GM08714 (cell line): ENCODE data around the gene DCDC2B.

ENCODE experiments used
- H3K4me3 ChIP-seq: fragments of 200-500 bp; sonication (Bioruptor generic); 2 replicates; pipeline ENCODE4 v1.5.1; 2014; ENCODE audit warnings: mild to moderate bottlenecking, low read length, inconsistent platforms
- ZNF274 ChIP-seq: IDR thresholded peaks from 2 replicates; pipeline ENCODE4 v1.6.1; 2012; ENCODE audit warnings: mild to moderate bottlenecking, low read depth, low read length

Gene DCDC2B

DNA sequence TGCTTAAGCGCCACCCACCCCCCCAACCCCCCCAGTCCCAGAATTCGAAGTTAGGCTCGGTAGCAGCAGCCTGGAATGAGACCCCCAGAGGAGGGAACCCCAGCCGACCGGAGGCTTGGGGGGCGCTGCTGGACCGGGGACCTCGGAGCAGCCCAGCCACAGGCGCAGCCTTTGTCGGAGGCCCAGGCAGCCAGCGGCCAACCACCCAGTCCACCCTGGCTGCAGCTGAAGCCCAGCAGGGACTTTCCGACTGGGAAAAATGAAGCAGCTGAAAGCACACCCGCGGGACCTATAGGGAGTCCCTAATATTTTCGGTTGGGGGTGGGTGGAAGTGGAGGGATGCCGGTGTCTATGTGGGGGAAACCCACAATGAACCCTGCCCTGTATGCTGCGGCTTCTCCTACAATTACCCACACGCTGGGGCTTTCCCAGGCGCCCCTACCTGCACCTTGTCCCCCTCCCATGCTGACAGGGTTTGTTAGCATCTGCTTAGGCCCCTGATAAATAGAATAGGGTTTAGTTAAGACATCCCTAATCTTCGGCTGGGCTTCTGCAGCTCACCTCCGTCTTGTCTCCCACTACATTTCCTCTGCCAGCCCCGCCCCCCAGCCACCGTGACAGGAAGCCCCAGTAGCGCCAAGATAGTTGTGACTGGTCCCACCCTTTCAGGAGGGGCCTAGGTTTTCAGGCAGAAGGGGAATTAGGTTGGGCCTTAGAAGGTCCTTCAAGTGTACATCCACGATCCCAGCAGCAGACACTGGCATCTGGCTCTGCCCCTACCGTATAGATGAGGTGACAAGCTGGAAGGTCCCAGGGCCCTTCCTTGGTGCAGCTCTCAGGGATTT lies 7.7 kb upstream of the DCDC2B start:
- TF ChIP-seq ZNF274, result no peak
- peak overlapping the region; percentile 65 for H3K4me3 ChIP-seq

DNA sequence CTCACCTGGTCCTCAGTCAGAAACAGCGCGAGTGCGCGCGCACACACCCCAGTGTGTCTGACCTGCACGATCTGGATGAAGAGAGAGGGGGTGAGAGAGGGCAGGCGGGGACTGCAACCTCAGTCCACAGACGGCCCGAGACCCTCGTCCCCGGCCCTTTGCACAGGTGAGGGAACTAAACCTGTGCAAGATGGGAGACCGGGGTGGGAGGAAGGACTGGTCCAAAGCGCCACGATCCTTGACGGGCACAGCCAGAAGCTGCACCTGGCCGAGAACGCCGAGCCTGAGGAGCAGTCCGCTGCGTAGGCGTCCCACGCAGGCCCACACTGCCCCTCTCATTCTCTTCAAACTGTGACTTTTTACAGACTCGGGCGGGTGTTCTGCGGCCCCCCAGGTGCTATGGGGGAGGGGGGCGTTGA lies 3.9 kb upstream of the DCDC2B start:
- H3K4me3 ChIP-seq, result peak overlapping the region; percentile 72; the same call in 1 of the 2 replicates
- TF ChIP-seq ZNF274, result no peak

- no peak for TF ChIP-seq ZNF274
Observed at GRCh38 chr1:32205401-32206370, 3.2 kb upstream of the DCDC2B start, which contains the start of gene IQCC. IQCC (plus strand) TSS chr1:32205671; CDS start chr1:32205682, 11 bp downstream.

GRCh38 chr1:32208469-32208868 lies 420 bp upstream of the DCDC2B start:
- no peak overlapping the region for H3K4me3 ChIP-seq
- TF ChIP-seq ZNF274, result no peak

More at GRCh38 chr1:32205401-32206370, 3.2 kb upstream of the DCDC2B start, which contains the start of gene IQCC:
- peak within 1 kb of the TSS; percentile 72 for H3K4me3 ChIP-seq

- no peak overlapping the region for H3K4me3 ChIP-seq
- TF ChIP-seq ZNF274, result no peak
Observed at GRCh38 chr1:32215629-32216480, 7.0 kb downstream of the DCDC2B start.

- TF ChIP-seq ZNF274, result no peak
- no peak overlapping the region for H3K4me3 ChIP-seq
Observed at GRCh38 chr1:32216566-32216965, 7.7 kb downstream of the DCDC2B start.

- H3K4me3 ChIP-seq, result no peak overlapping the region
- no peak for TF ChIP-seq ZNF274
Observed at GRCh38 chr1:32219022-32219421, 10.1 kb downstream of the DCDC2B start.

- TF ChIP-seq ZNF274, result no peak
- H3K4me3 ChIP-seq, result peak overlapping the region; percentile 78; the same call in 1 of the 2 replicates
Observed at GRCh38 chr1:32220746-32221580, 12.1 kb downstream of the DCDC2B start.

- no peak for TF ChIP-seq ZNF274
- H3K4me3 ChIP-seq, result peak overlapping the region; percentile 78
Observed at GRCh38 chr1:32221581-32221979, 12.7 kb downstream of the DCDC2B start.

DNA sequence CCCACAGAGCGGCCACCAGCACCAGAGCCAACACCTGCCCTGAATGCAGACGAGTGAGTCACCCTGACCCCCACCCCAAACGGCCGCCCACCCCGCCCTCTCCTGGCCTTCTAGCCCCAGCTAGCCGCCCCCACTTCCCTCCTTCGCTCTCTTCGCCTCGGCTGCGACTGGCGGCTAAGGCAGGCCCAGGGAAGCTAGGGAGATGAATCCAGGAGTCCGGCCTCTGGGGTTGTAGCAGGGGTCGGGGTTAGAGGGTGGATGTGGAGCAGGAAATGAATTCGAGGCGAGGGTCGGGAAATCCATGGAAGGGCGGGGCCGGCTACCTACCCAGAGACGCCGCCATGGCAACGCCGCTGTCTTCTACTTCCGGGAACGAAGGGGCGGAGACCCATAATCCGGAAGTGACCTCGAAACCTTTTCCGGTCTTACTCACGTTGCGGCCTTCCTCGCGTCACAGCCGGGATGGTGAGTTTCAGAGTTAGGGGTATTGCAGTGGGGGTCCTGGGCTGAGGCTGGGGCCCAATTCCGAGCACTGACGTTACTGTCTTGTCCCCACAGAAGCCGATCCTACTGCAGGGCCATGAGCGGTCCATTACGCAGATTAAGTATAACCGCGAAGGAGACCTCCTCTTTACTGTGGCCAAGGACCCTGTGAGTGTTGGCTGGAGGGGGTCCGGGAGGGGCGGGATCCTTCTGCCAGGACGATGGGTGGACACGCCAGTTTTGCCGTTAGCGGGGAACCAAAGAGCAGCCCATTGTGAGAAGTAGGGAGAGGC lies 13.3 kb downstream of the DCDC2B start, which contains the start of the genes EIF3I and TMEM234:
TSS of gene EIF3I (plus strand) at position 428 of the 776 bp plus-strand sequence. CDS start at position 463, 35 bp downstream.
TSS of gene TMEM234 (minus strand) at position 374 of the 776 bp plus-strand sequence. CDS start at position 343, 31 bp downstream.
- H3K4me3 ChIP-seq, result peak within 1 kb of the TSS; percentile 78
- no peak for TF ChIP-seq ZNF274

DNA sequence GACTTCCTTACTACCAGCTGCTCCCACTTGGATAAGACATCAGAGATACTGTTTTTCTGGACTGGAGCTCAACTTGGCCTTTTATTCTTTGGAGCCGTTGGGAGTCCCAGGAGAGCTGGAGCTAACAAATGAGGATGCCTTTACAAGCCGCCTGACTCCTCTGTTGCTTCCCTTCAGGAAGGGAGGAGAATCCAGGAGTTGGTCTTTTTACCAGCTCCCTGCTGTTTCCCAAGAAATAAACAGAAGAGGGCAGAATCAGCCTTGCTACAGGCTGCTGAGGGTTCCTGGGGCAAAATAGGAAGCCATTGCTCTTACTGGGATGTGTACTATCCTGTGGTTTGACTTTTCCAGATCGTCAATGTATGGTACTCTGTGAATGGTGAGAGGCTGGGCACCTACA lies 14.8 kb downstream of the DCDC2B start:
- TF ChIP-seq ZNF274, result no peak
- peak overlapping the region; percentile 78; the same call in 1 of the 2 replicates for H3K4me3 ChIP-seq

DNA sequence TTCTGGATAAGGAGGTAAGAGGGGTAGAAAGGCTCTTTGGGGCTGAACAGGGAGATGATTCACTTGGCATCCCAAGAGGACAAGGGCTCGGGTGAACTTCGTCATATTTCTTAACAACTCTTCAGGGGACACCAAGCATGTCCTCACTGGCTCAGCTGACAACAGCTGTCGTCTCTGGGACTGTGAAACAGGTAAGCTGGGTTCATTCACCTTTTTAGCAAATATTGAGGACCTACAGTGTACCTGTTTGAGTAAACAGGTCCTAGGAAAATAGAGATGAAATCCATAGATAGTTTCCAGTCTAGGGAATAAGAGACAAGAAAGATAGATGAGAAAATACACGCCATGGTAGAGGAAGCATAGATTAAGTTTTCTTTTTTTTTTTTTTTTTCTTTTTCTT lies 15.4 kb downstream of the DCDC2B start:
- TF ChIP-seq ZNF274, result no peak
- no peak overlapping the region for H3K4me3 ChIP-seq

GRCh38 chr1:32228771-32229170 lies 19.9 kb downstream of the DCDC2B start:
- no peak overlapping the region for H3K4me3 ChIP-seq
- TF ChIP-seq ZNF274, result no peak
